ENCODE results near the gene FN3K. TPM values are rescaled to one million over a fixed set of nuclear protein-coding genes. Genes with fewer than 3 reads are reported as not detected.

FN3K gene
- total and polyA plus RNA-seq, 2 of the 13 experiments (the other 11 are each of a cell fraction or from before 2014, with no cell fraction given) = 3.5 to 12.2 TPM

GRCh38 chr17:82745524-82745923 is 10.1 kb downstream of the FN3K start:
- no peak overlapping the region for H3K27ac ChIP-seq (ENCODE audit: extremely low read length, insufficient read depth, low read length)
- no peaks in the 10 kb centered on the region for H3K27me3 ChIP-seq (ENCODE audit: control insufficient read depth in 1 of 2, insufficient read depth in 2 of 2, low read length in 2 of 2)
- no peaks in the 10 kb centered on the region for H4K20me1 ChIP-seq (ENCODE audit: insufficient read depth, low read length)
- H3K4me1 ChIP-seq (ENCODE audit: insufficient read depth, low read length) = peaks cover 18% of the 10 kb centered on the region
- peaks cover 9% of the 10 kb centered on the region for H3K9me3 ChIP-seq (ENCODE audit: low read length)
- intact Hi-C loops (cut with micrococcal nuclease; ENCODE audit: unreplicated experiment) (no loop called here), in situ Hi-C loops (cut with HindIII; ENCODE audit: extremely low pct_ligation_motif_present, low pct_unique_long_range_greater_than_20kb) (no loop called here)
- no peak for TF ChIP-seq KMT2A (CRISPR knock-in tag; IDR thresholded peaks at IDR 0.05)
- TF ChIP-seq GFI1 (CRISPR knock-in tag; IDR thresholded peaks at IDR 0.05; ENCODE audit: borderline replicate concordance) = 0 out of 2 replicates have a peak, but pooled peaks have one; percentile 42
- H3K4me2 ChIP-seq (ENCODE audit: low read depth, low read length) = no peak overlapping the region
- H2AFZ ChIP-seq (ENCODE audit: low read length) = no peak overlapping the region
- no TSS peak for BruUV-seq (replicated peaks)
- FAIRE-seq (no peak), ATAC-seq (no peak), DNase-seq (ENCODE audit: low spot score) (peak; percentile 30)
- H3K36me3 ChIP-seq (replicated peaks in 1 of 2; ENCODE audit: control insufficient read depth in 1 of 2, insufficient read depth in 2 of 2, low read length in 2 of 2) = peaks cover 12 to 31% of the 10 kb centered on the region in 2 experiments
- H3K79me2 ChIP-seq (ENCODE audit: insufficient read depth, low read length) = no peaks in the 10 kb centered on the region
- CTCF ChIA-PET (ENCODE audit: low intra/inter-chr PET ratio, low total read pairs) = no interaction called here
- no peak overlapping the region for H3K9ac ChIP-seq (ENCODE audit: insufficient read depth, low read depth, low read length)
- POLR2A ChIA-PET = no interaction called here
- no peak overlapping the region for H3K4me3 ChIP-seq (replicated peaks in 1 of 3; ENCODE audit: insufficient read depth in 1 of 3, low read depth in 2 of 3, low read length in 3 of 3)
- WGBS (ENCODE audit: low lambda C conversion rate) = 75% methylated on average over 8 of the region's 8 CpGs

- intact Hi-C loops (cut with micrococcal nuclease; ENCODE audit: unreplicated experiment) = no loop called here
- Histone ChIP-seq H3K27me3 (ENCODE audit: control insufficient read depth in 1 of 2, insufficient read depth in 2 of 2, low read length in 2 of 2) (no peaks in the 10 kb centered on the region; a peak in 1 of 5 replicates), H3K4me3 (replicated peaks in 1 of 3; ENCODE audit: insufficient read depth in 1 of 3, low read depth in 2 of 3, low read length in 3 of 3) (no peak overlapping the region), H4K20me1 (ENCODE audit: insufficient read depth, low read length) (no peaks in the 10 kb centered on the region), H3K79me2 (ENCODE audit: insufficient read depth, low read length) (peaks cover 9% of the 10 kb centered on the region), H3K9ac (ENCODE audit: insufficient read depth, low read depth, low read length) (no peak overlapping the region), H3K36me3 (replicated peaks in 1 of 2; ENCODE audit: control insufficient read depth in 1 of 2, insufficient read depth in 2 of 2, low read length in 2 of 2) (peaks cover 2 to 4% of the 10 kb centered on the region in 2 experiments; a peak in 2 of 5 replicates), H3K9me3 (ENCODE audit: low read length) (no peaks in the 10 kb centered on the region), H3K4me2 (ENCODE audit: low read depth, low read length) (no peak overlapping the region), H3K27ac (ENCODE audit: extremely low read length, insufficient read depth, low read length) (no peak overlapping the region), H2AFZ (ENCODE audit: low read length) (no peak overlapping the region), H3K4me1 (ENCODE audit: insufficient read depth, low read length) (peaks cover 9% of the 10 kb centered on the region)
- ChIA-PET CTCF (ENCODE audit: low intra/inter-chr PET ratio, low total read pairs) (no interaction called here), POLR2A (interaction anchor here (1.3 kb wide), 1 partner anchor 11 kb away, joined by 4 read pairs; no protein-coding TSS in a partner anchor)
- WGBS (ENCODE audit: low lambda C conversion rate) = 97% methylated on average over 16 of the region's 16 CpGs
- in situ Hi-C loops (cut with HindIII; ENCODE audit: extremely low pct_ligation_motif_present, low pct_unique_long_range_greater_than_20kb) = no loop called here
- no TSS peak for BruUV-seq (replicated peaks)
- ATAC-seq = no peak
- no peak for FAIRE-seq
- TF ChIP-seq POLR2G (IDR thresholded peaks at IDR 0.05; ENCODE audit: low read depth, low read length) (no peak), ZNF317 (CRISPR knock-in tag; IDR thresholded peaks at IDR 0.05) (no peak), RARG (CRISPR knock-in tag; IDR thresholded peaks at IDR 0.05; ENCODE audit: low read depth) (no peak), ZNF10 (CRISPR knock-in tag; IDR thresholded peaks at IDR 0.05; ENCODE audit: borderline replicate concordance, low read depth) (no peak), CBFB (CRISPR knock-in tag; IDR thresholded peaks at IDR 0.05) (no peak), NR2F2 (IDR thresholded peaks at IDR 0.05; ENCODE audit: borderline replicate concordance, low read depth) (no peak), TCF7L2 (IDR thresholded peaks at IDR 0.05; ENCODE audit: low read depth, low read length) (no peak), AGO2 (optimal IDR thresholded peaks at IDR 0.05; ENCODE audit: low read depth, low read length) (peak; percentile 21)
- no peak for DNase-seq (ENCODE audit: low spot score)
Measured at GRCh38 chr17:82748756-82749155, 13.3 kb downstream of the FN3K start.
